GM10248 (cell line): ENCODE results near the gene PGAM1.

Experiments
- CTCF ChIA-PET: fragments of 300-600 bp; sonication (Branson Sonifier 250); formaldehyde crosslinking; extraction: SDS; loops from one replicate; lab custom pipeline; 2021; ENCODE audit warnings: antibody characterized with exemption; lab: Yijun Ruan, JAX
- POLR2A ChIA-PET: fragments of 350-650 bp; sonication (Branson Sonifier 250); formaldehyde crosslinking; extraction: SDS; loops from one replicate; lab custom pipeline; 2020; ENCODE audit warnings: antibody characterized with exemption; lab: Yijun Ruan, JAX
- DNase-seq: peaks from one replicate; pipeline ENCODE4 v3.0.0; 2012; ENCODE audit errors: extremely low spot score
- CTCF ChIP-seq: IDR thresholded peaks from 2 replicates; pipeline ENCODE4 v1.5.1; 2012; ENCODE audit warnings: mild to moderate bottlenecking, low read depth; ENCODE audit errors: extremely low read depth, missing control alignments, control extremely low read depth

PGAM1 gene

DNA sequence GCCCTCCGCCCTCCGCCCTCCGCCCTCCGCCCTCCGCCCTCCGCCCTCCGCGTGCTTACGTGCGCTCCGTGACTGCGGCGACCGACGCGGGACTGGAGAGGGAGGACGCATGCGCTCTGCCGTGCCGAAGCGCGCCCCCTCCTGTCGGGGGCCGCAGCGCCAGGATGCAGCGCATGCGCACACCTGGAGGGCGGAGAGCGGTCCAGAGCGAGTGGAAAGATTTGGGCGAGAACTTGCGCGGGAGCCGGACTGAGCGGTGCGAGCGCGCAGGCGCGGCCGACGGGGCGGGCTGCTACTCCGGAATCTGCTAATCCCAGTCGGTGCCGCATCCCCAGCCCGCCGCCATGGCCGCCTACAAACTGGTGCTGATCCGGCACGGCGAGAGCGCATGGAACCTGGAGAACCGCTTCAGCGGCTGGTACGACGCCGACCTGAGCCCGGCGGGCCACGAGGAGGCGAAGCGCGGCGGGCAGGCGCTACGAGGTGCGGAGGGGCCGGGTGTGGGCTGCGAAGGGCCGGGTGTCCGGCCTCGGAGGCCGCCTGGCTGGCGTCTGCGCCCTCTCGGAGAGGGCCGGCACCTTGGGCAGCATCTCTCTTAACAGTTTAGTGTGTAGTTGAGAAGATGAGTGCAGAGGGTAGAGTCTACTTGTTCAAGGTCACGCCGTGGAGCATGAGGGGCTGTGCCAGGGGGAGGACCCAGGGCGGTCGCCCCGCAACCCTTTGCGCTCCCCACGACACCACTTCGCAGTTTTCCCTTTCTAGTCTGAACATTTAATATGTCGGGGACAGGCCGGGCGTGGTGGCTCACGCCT is at the start of gene PGAM1:
Gene PGAM1, plus strand, starts transcription at position 228 of the 812 bp plus-strand sequence. Its CDS starts 117 bp downstream, at position 345.
- peak; percentile 89 for TF ChIP-seq CTCF
- POLR2A ChIA-PET, result no interaction called here
- DNase-seq, result peak; percentile 100
- CTCF ChIA-PET, result no interaction called here

DNA sequence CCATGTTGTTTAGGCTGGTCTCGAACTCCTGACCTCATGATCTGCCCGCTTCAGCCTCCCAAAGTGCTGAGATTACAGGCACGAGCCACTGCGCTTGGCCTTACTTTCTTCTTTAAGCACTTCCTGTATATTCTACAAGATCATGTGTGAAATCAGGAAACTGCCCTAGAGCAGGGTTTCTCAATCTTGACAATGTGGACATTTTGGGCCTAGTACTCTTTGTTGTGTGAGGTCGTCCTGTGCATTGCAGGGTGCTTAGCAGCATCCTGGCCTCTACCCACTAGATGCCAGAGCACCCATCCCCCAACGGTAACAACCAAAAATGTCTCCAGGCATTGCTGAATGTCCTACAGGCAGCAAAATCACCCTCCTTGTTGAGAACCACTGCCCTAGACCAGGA is 49.6 kb upstream of the PGAM1 start:
- no peak for DNase-seq
- TF ChIP-seq CTCF, result no peak
- POLR2A ChIA-PET, result interaction anchor here (0.6 kb wide), 1 partner anchor 1070 kb away, joined by 3 read pairs; no protein-coding TSS in a partner anchor
- CTCF ChIA-PET, result no interaction called here

GRCh38 chr10:97378933-97379921 is 46.8 kb upstream of the PGAM1 start:
- DNase-seq, result no peak
- POLR2A ChIA-PET, result no interaction called here
- TF ChIP-seq CTCF, result no peak
- CTCF ChIA-PET, result no interaction called here

DNA sequence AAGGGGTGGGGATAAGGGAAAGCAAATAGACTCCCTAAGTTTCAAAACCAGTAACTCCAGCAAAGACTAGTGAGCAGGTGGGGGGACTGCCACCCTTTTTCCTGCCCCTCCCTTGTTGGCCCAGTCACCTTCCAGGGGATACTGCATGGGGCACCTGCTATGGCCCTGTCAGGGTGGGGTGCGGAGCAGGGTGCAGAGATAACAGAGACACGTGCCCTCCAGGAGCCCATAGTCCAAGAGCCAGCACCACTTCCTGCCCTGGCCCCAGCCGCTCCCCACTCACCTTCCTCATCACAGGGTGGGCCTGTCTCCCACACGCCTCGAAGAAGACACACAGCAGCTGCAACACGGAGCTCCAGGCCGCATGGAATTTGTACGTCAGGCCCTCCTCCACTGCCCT is 45.5 kb upstream of the PGAM1 start:
- DNase-seq, result no peak
- CTCF ChIA-PET, result no interaction called here
- no peak for TF ChIP-seq CTCF
- POLR2A ChIA-PET, result no interaction called here

- POLR2A ChIA-PET, result no interaction called here
- TF ChIP-seq CTCF, result no peak
- CTCF ChIA-PET, result no interaction called here
- no peak for DNase-seq
Measured at GRCh38 chr10:97381626-97382025, 44.4 kb upstream of the PGAM1 start.

GRCh38 chr10:97383159-97383558 is 42.8 kb upstream of the PGAM1 start:
- no peak for DNase-seq
- CTCF ChIA-PET, result interaction anchor here (0.9 kb wide), 1 partner anchor 18 kb away, joined by 4 read pairs; the partner anchor contains the start of gene RRP12
- TF ChIP-seq CTCF, result no peak
- POLR2A ChIA-PET, result no interaction called here
